HG02840 (cell line): Measurements from ENCODE around the gene RASGRF2.

Experiments
- ATAC-seq: cut with Tn5 transposase; IDR thresholded peaks from one replicate; pipeline ENCODE4 v1.9.1; 2021; ENCODE audit warnings: mild to moderate bottlenecking, moderate library complexity, moderate number of reproducible peaks; ENCODE audit not compliant: unreplicated experiment, low FRiP score

The RASGRF2 gene

GRCh38 chr5:80953587-80953986, 6.6 kb upstream of the RASGRF2 start:
- no peak for ATAC-seq

DNA sequence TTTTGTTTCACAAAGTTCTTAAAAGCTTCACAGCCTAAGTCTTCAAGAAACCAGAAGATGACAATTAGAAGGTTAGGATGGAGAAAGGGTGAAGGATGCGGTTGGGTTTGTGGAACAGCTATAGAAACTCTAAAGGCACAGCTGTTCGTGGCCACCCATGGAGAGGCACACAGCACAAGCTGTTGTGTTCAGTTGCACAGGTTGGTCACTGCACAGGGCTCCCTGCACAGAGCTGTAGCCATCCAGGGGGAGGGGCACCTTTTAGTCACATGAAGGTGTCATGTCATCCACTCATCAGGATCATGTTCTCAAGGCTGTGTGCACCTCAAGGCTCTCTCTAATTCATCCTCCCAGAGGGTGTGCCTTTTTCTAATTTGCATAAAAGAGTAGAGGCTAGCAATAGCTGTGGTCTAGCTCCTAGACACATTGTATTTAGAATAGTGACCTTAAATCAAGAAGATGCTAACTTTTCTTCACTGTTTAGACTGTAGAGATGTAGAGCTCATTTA, 5.0 kb upstream of the RASGRF2 start:
- ATAC-seq = no peak

DNA sequence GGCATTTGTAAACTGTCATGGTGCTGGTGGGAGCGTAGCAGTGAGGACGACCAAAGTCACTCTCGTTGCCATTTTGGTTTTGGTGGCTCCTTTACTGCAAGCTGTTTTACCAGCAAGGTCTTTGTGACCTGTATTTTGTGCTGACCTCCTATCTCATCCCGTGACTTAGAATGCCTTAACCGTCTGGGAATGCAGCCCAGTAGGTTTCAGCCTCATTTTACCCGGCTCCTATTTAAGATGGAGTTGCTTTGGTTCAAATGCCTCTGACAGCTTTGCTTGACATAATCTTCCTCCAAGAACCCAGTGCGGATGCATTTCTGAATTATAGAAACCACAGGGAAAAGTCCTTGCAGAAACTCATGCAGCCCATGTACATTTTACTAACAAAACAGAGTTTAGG, 3.9 kb upstream of the RASGRF2 start:
- no peak for ATAC-seq

DNA sequence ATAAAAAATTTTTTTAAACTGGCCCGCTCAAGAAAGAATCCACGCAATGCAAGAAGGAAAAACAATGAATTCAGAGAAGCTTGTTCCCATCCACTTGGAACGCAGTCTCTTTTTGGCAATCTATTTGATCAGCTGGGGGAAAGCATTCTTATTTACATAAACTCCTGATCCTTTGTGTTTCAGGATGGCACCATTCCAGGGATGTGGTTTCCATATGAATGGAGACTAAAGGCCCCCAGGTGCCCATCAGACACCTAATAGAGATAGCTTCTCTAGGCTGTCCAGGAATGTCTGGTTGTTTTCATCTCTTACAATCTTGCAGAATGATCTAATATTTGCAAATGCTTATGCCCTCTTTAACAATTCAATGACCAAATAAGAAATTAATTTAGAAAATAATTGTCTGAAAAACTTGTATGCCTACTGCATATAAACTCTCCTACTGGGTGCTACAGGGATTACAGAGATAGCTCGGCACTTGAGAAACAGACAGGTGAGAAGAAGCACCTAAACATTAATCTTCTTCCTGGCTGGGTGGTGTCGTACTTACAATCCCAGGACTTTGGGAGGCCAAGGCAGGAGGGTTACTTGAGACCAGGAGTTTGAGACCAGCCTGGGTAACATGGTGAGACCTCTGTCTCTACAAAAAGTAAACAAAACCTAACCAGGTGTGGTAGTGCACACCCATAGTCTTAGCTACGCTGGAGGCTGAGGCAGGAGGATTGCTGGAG, 3.0 kb upstream of the RASGRF2 start:
- no peak for ATAC-seq

DNA sequence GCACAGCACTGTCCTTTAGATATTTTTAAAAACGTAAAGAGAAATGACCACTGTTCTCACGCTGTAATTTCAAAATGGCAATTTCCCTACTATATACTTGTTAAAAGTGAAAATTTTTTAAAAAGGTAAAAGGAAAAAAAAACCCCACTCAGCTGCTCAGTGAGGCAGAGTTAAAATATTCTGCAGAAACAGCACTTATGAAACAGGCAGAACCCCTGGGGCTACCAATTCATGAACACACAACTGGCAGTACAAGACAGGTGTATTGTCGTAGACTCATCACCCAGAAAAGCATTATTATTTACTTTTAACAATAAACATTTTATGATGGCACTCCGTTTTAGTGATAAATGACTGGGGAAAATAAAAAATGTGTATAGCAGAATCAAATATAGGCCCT, 1.5 kb upstream of the RASGRF2 start:
- no peak for ATAC-seq

DNA sequence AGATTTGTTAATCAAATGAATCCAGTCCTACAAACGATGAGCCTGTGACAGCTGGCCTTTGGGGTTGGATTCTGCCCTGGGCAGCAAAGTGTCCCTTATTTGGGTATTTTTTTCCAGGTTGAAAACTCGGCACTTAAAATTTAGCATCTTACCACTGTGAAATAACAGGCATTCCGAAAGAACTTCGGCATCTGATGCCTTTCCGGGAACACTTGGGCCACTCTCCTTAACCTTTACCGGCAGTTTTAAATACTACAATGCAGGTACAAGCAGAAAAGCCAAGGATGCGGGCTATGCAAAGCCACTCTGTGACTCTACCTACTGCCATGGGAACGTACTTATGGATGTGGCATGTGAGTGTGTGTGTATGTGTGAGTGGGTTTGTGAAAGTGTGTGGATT, 1.0 kb upstream of the RASGRF2 start:
- ATAC-seq = no peak

GRCh38 chr5:80960531-80961375, 590 bp downstream of the RASGRF2 start:
- no peak for ATAC-seq

GRCh38 chr5:80961376-80962281, 1.5 kb downstream of the RASGRF2 start:
- ATAC-seq = no peak

- no peak for ATAC-seq
Observed at GRCh38 chr5:80962630-80963520, 2.7 kb downstream of the RASGRF2 start.

GRCh38 chr5:80963521-80963895, 3.3 kb downstream of the RASGRF2 start:
- ATAC-seq = no peak

DNA sequence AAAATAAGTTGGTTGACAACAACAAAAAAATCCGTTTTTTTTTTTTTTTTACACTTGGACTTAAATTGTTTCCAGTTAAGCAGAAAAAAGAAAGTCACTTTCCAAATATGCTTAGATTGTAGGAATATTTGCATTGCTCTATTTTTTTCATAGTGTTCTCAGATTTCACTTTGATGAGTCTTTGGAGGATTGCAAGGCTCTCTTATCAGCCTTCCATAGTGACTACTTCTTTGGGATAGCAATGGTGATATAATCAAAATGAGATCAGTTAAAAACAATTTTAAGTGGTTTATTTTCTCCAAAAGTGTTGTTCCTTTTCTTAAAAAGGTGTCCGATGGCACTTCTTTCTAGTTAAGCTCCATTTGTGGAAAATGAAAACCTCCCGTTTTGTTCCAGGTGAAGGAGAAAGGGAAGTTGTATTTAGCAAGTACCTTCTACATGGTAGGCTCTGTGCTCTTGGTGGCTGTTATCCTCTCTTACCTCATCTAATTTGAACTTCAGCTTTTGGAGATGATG, 3.9 kb downstream of the RASGRF2 start:
- ATAC-seq = no peak

DNA sequence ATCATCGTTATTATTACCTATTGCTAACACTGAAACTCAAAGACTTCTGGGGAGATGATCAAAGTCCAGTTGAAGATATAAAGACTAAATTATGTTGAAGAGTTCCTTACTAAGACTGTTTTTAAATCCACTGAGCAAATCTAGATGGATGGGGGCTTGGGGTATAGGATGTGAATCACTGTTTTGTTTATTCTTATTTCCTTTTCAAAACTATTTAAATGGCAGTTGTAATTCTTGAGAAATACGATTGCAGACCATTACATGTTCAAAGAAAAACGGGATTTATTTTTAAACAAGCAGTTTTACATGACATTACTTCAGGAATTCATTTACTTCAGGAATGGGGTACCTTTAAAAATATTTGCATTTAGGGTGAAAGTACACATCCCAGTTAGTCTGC, 4.3 kb downstream of the RASGRF2 start:
- ATAC-seq = no peak

DNA sequence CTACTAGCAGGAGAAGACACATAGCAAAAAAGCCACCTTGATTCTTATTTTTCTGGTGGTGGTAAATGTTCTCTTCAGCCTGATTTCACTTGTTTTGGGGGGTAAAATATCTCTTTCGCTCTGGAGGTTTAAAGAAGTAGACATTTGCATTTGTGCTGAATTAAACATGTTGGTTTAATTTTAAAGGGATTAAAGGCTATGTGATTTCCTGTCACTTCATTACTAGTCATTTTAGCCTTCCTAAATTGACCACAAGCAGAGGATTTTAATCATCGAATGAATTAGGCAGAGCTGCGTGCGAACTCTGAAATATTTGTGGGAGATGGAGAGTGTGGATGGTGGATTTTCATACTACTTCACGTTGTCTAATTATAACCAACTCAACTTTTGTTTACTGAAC, 4.8 kb downstream of the RASGRF2 start:
- ATAC-seq = no peak

GRCh38 chr5:80967500-80968181, 7.5 kb downstream of the RASGRF2 start:
- no peak for ATAC-seq

DNA sequence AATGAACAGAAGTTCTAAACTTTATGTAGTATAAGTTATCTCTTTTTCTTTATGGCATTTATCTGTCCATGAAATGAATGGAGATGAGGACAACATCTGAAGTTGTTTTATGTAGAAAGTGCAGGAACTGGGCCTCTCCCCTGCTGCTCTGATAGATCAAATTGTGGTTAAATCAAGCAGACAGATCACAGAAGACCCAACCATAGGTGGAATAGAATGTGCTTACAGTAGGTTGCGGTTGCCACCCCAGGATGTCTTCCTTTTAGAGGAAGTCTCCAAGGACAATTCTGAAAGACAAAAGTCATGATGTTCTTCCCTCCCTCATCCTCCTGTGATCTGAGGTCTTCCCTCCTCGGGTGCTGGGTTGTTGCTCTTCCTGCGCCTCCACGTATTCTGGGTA, 12.9 kb downstream of the RASGRF2 start:
- ATAC-seq = no peak

GRCh38 chr5:80975065-80975464, 14.9 kb downstream of the RASGRF2 start:
- ATAC-seq = no peak

- no peak for ATAC-seq
Observed at GRCh38 chr5:80976985-80977384, 16.8 kb downstream of the RASGRF2 start.

GRCh38 chr5:80977764-80978163, 17.6 kb downstream of the RASGRF2 start:
- no peak for ATAC-seq

GRCh38 chr5:80978772-80979317, 18.7 kb downstream of the RASGRF2 start:
- no peak for ATAC-seq
